ENCODE data around the gene ARFGAP3.

The ARFGAP3 gene

GRCh38 chr22:42814616-42815015, 42.5 kb downstream of the ARFGAP3 start:
- no peak for DNase-seq

- DNase-seq = no peak
These were observed 42.9 kb downstream of the ARFGAP3 start for GRCh38 chr22:42814215-42814614.

GRCh38 chr22:42813501-42813900, 43.6 kb downstream of the ARFGAP3 start:
- no peak for DNase-seq

- DNase-seq = no peak
These were observed 45.6 kb downstream of the ARFGAP3 start for GRCh38 chr22:42811459-42811858.

- no peak for DNase-seq
These were observed 48.6 kb downstream of the ARFGAP3 start for GRCh38 chr22:42808521-42808920.

DNA sequence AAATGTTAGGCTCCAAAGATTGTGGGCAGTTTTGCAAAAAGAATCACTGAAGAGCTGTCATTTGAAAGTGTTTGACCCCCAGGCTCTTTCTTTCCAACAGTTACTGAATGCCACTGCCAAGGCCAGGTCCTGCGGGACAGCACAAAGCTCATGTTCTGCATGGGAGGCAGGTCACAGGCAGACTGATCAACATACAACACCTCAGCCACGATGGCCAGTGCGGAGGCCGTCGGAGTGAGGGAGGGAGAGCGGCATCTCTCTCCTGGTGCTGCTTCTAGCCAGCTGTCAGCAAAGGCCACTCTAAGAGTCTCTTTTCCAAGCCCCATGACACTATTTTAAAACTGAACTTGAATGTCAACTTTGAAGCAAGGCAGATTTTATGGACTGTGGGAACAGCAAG, 49.9 kb downstream of the ARFGAP3 start:
- no peak for DNase-seq

GRCh38 chr22:42805998-42806830, 50.9 kb downstream of the ARFGAP3 start:
- no peak for DNase-seq

GRCh38 chr22:42805016-42805997, 51.8 kb downstream of the ARFGAP3 start:
- DNase-seq = no peak

DNA sequence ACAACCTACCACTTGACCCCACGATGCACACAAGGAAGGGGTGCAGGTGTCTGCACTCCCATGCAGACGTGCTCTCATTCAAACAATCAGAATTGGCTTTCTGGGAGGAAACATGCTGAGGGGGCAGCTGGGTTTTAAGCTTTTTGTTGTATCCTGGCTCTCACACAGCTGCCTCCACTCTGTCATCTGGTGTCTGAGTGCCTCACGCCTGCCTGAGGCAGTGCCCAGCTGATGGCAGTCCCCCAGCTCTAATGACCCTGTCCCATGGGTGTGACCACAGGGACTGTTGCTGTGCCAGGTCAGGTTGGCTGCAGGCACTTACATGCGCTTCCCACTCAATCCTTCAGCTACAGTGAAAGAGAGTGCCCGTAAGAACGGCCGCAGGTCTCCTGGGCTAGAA, 53.7 kb downstream of the ARFGAP3 start:
- no peak for DNase-seq

DNA sequence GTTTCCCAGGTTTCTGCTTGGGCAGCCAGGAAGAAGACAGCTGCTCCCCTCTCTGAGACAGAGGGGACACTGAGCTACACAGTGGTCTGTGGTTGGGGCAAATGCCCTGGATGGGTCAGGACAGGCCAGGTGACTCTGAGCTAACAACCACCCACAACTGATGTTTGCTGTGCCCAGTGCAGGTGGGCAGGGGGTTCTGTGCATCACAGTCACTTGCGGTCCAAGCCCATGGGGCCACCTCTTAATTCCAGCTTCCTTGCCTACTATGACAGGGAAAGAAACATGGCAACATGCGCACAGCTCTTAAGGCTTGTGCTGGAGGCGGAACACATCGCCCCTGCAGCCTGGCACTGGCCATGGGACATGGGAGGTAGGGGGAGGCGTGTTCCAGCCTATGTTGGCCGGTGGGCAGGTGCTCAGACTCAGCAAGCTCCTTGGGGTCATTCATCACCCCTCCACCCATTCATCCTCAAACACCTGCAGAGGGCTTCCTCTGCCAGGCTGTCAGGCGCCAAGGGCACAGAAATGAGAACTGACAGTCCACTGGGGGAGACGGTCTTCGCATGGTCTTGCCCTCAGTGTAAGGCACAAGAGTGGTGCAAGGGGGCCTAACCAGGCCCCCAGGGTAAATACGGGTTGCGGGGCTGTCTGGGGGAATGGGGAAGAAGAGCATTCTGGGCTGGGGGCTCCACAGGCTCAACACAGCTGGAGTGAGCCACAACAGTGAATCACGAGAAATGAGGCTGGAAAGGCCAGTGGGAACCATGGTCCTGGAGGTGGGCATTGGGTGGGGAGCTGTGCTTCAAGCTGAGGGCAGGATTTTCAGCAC, 55.6 kb downstream of the ARFGAP3 start:
- no peak for DNase-seq

DNA sequence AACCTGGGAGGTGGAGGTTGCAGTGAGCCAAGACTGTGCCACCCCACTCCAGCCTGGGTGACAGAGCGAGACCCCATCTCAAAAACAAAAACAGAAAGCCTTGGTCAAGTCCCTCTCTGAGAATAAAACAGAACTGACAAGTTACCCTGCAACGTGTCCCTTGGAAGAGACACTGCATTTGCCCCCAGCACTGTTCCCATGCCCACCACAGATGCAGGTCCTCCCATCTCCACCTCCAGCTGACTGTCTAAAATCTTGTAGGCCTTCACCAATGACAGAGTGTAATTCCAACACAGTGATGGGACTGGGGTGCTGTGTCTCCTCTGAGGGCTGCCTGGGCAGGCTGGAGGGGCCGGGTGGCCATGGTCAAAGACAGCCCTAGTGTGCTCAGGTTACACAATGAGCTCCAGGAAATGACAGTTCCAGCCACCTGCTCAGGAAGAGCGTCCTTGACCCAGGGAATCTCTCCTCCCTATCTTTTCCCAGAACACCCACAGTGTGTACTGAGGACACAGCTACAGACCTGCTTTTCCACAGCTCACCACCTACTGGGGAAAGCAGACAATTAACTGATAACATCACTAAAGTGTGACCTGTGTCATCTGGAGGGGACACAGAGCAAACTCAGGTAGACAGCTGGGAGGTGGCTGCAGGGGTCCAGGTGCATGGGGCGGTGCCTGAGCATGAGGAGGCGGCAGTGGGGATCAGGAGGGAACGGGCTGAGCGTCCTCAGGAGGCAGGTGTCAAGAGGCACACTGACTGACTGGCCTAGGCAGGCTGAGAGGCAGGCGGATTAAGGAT, 56.4 kb downstream of the ARFGAP3 start:
- DNase-seq = no peak

- DNase-seq = no peak
These were observed 57.3 kb downstream of the ARFGAP3 start for GRCh38 chr22:42799461-42800405.

DNA sequence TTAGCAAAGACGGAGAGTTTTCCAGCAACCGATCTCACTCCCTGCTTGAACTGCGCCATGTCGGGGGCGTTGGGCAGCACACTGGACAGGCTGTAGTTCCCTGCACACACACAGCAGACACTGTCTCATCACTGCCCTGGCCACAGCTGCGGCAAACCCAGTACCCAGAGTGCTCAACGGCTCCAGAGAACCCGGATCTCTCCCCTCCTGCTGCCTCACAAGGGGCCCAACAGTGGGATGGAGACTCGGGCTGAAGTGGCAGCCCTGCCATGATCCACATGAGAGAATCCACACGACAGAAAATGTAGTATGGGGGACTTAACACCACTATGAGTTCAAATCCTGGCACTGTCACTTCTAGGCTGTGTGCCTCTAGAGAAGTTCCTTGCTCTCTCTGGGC, 58.0 kb downstream of the ARFGAP3 start:
- no peak for DNase-seq

DNA sequence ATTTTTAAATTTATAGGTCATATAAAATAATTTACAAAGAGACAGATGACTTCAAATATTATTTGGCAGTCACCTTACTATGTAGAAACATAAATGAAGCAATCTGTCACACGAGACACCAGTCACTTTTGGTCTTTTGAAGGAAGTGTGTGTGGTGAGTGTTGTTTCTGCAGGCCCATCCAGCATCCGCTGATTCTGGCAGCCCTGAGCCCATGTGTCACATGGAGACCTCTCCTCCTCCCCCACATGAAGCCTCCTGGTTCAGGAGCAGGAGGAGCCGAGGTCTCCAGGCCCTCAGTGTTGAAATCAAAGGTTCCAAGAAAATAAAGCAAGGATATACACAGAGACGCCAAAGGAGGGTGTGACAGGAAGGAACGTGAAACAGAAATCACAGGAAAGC, 60.1 kb downstream of the ARFGAP3 start:
- no peak for DNase-seq

- DNase-seq = no peak
These were observed 61.0 kb downstream of the ARFGAP3 start for GRCh38 chr22:42796081-42796480.

DNA sequence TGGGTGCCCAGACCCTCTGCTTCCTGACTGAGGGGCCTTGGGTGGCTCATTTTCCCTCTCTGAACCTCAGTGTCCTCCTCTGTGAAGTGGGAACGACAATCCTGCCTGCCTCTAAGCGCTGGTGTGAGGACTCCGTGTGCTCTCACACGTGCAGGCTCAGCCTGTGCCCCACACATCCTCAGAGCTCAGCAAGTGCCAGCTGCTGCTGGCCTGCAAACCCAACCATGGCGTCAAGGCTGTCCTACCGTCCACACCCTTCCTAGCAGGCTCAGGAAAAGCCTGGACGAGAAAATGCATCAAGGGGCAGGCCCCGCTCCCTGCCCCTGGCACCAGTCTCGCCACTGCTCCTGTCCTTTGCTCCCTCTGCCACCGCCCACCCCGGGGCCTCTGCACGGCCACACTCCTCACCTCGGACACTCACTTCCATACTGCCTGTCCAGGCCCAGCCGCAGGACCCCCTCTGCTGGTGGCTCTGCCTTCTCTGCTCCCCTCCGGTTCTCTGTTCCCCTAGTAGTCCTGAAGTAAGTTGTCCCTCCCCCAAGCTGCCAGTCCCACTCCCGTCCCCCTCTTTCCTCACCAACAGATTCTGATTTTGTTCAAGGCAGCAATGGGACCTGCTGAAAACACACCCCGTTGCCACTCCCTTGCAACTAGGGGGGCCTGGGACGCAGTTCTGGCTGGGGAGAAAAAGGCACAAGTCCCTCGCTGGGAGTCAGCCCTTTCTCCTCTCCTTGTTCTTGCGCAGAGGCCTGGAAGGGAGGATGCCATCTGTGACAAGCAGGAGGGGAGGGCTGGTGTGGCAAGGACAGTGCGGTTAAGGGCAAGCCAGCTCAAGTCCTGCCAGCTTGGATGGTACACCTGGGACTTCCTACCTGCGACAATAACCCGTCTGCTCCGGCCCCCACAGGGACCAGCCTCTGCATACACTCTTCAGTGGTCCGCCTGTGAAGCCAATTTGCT, 62.2 kb downstream of the ARFGAP3 start:
- DNase-seq = no peak

- DNase-seq = no peak
These were observed 63.1 kb downstream of the ARFGAP3 start for GRCh38 chr22:42793848-42794405.

GRCh38 chr22:42792909-42793847, 63.9 kb downstream of the ARFGAP3 start:
- no peak for DNase-seq
